GM19452 (cell line): ENCODE measurements around the gene PPL.
"Not testable (repeated sequence)": the region's sequence is repeated elsewhere in the genome, so short reads cannot be mapped to it uniquely, and the experiment has no call there.

Experiments
- ATAC-seq: cut with Tn5 transposase; IDR thresholded peaks from one replicate; pipeline ENCODE4 v1.9.1; 2021; ENCODE audit not compliant: unreplicated experiment

The PPL gene

DNA sequence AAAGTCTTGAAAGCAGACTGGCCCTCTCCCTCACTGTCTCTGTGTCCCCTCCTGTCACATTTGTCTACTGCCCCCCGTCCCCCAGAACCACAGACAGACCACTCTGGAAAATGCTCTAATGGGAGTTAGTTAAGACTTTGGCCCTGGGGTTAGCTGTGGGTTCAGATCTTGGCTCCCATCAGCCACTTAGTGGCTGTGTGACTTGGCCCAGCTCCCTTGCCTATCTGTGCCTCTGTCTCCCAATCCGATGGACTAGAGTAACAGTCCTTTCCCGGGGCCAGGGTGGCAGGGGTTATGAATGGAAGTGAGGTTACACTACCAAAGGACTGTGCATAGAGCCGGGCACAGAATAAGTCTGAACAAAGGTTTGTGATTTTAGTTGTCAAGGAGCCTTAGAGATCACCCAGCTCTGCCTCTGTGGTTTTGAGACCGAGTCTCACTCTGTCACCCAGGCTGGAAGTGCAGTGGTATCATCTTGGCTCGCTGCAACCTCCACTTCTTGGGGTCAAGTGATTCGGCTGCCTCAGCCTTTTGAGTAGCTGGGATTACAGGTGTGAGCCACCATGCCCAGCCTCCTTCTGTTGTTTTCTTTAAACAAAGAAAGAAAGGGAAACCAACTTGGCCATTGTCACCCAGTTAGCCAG is 23.7 kb downstream of the PPL start:
- ATAC-seq: no peak

DNA sequence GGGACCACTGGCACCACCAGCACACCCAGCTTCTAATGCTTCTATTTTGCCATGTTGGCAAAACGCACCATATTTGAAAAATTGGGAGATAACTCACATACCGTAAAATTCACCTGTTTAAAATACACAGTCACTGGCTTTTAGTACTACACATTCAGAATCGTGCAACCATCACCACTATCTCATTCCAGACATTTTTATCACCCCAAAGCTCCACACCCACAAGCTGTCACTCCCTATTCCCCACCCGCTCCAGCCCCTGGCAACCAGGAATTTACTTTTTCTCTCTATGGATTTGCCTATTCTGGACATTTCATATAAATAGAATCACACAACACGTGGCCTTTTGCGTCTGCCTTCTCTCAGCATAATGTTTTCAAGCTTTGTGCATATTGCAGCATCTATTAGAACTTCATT is 25.0 kb downstream of the PPL start:
- no peak for ATAC-seq

DNA sequence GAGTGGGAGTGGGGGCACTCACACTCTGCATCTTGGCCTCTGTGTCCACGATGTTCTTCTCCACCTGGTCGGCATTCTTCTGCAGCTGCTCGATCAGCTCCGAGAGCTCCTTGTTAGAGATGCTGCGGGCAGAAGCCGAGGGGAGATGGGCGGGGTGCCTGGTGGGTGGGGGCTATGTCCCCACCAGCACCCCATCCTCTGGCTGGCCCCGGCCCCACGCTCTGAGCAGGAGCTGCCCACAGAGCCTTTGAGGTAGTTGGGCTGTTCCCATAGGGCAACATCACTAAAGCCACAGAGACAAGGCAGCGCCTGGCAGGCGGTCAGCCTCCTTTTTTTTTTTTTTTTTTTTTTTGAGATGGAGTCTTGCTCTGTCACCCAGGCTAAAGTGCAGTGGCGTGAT is 26.1 kb downstream of the PPL start:
- no peak for ATAC-seq

DNA sequence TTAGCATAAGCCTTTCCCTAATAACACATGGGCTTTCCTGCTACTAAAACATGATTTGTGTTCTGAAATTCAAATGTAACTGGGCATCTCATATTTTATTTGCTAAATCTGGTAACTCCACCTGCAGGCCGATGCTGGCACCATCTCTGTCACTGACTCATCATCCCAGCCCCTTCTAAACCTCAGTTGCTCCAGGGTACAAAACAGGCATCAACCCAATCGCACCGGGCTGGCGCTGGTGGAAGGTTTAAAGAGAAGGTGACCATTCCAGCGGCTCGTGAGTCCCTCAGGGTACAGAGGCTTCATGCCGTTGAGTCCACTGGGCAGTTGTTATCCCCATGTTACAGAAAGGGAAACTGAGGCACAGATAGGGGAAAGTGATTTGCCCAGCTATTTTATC is 27.1 kb downstream of the PPL start:
- no peak for ATAC-seq

DNA sequence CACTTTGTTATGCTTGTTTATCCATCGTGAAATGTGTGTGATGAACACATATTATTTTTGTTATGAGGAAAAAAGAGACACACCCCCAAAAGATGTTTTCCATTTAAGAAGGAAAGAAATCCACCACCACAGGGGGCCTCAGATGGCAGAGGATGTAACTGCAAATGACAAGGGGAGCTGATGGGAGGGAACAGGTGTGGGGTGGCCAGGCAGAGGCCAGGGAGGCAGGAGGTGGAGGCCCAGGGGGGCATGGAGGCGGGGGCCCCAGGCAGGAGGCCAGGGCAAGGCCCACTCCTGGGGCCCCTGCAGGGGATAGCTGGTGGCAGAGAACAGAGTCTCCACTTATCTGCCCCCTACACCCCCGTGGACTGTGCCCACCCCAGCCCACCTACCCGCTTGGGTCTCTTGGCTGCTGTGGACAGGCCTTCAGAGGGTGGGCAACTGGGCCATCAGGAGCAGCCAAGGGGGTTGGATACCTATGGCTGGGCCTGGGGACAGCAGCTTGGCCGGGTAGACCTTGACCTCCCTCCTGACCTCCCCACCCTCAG is 28.0 kb downstream of the PPL start:
- no peak for ATAC-seq

DNA sequence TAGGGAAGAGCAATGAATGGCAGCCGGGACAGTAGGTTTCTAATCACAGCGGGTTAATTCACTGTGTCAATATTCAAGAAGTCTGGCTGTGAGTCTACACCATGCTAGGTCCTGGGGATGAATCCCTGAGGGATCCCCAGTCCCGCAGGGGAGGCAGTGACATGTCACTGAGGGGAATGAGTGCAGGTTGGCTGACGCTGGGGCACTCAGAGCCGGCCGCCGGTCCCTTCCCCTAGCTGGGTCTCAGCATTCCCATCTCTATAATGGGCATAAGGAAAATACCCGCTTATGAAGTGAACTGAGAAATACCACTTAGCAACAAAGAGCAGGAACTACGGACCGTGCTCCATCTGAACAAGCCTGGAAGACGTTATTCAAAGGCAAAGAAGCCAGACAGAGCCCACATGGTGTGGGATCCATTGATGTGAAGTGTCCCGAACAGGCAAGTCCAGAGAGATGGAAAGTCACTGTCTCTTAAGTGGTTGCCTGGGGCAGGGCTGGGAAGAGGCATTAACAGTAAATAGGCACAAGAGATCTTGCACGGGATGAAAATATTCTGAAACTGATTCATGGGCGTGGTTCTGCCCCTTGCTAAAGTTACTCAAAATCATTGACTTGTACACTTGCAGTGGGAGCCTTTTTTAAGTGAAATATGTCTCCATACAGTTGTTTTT is 31.9 kb downstream of the PPL start:
- no peak for ATAC-seq

DNA sequence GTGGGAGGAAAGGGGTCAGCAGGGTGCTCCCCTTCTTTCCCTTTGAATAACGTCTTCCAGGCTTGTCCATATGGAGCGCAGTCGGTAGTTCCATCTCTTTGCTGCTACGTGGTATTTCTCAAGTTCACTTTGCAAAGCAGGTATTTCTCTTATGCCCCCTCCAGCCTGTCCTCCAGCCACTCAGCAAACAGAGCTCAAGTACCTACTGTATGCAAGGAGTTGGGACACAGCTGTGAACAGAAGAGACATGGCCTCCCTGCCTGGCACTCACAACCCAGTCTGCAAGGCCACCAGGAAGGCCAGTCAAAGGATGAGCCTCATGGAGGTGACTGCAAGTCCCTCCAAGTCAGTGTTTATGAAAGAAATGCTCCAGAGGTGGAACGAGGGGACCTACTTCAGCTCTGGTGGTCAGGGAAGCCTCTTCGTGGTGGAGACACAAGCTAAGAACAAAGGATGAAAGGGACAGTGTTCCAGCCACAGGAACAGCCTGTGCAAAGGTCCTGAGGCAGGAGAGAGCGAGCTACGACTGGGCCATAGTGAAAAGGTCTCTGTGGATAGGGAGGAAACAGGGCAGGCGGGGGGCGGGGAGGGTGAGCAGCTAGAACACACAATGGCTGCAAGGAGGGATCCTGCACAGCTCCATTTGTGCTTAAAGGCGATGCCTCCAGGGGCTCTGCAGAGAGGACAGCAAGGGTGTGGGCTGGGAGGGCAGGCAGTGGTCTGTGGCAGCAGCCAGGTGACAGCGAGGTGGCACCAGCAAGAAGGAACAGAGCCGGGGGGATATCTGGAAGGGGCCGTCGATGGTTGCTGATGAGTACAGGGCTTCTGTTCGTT is 32.6 kb downstream of the PPL start:
- no peak for ATAC-seq

DNA sequence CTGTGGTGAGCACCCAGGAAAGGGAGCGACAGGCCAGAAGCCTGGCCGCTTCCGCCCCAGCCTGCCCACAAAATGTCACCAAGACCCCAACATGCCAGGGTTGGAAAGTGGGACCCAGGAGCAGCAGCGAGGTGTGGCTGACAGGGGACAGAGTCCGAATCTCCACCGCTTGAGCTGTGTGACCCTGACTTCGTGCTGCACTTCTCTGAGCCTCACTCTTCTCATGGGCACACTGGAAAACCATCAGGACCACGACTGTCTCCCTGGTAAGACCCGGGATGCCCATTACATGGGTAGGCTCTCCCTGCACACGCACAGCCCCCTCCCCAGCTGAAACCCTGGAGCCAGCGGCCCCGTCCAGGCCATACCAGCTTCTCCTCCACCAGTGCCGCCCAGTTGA is 34.9 kb downstream of the PPL start:
- ATAC-seq: no peak

DNA sequence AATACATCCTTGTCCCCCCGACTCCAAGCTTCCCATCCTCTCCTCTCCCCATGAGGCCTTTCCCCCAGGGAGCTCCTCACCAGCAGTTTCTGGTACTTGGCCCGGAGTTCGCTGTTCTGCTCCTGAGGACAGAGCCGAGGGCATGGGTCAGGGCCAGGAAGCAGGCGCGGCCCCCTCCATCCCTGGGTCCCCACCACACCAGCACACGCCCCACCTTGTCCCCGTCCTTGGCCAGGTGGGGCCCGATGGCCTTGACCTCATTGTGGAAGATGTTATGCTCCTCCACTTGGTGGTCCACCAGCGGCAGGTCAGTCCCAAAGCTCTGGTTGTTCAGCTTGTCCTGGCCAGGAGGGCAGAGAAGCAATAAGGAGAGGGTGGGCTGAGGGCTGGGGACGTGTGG is 36.2 kb downstream of the PPL start:
- ATAC-seq: no peak

DNA sequence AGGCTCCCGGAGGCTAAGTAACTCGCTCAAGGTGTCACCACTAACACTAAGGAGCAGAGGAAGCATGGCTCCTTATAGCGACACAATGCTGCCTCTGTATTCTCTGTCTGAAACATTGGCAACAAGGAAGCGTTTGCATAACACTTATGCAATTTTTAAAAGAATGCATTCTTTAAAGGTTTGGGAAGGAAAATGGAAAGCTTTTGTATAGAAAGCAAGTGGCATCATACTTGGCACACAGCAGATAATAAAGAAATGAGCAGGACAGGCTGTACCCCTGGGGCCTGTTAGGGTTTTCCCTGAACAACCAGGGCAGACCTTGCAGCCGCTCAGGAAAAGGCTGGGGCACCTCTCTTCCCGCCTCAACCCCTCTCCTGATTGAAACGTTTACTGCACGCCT is 36.9 kb downstream of the PPL start:
- ATAC-seq: no peak

DNA sequence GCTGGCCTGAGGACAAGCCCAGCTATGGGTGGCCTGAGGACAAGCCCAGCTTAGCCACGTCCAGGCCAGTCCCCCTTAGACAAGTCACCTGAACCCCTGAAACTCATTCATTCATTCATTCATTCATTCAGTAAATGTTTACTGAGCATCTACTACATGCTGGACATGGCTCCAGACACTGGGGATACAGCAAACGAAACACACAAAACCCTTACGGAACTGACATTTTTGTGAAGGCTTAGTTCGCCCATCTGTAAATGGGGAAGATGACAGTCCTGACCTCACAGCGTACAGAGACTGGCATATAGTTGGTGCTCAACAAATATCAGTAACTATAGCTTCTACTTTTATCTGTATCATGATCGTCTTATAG is 37.5 kb downstream of the PPL start:
- no peak for ATAC-seq

DNA sequence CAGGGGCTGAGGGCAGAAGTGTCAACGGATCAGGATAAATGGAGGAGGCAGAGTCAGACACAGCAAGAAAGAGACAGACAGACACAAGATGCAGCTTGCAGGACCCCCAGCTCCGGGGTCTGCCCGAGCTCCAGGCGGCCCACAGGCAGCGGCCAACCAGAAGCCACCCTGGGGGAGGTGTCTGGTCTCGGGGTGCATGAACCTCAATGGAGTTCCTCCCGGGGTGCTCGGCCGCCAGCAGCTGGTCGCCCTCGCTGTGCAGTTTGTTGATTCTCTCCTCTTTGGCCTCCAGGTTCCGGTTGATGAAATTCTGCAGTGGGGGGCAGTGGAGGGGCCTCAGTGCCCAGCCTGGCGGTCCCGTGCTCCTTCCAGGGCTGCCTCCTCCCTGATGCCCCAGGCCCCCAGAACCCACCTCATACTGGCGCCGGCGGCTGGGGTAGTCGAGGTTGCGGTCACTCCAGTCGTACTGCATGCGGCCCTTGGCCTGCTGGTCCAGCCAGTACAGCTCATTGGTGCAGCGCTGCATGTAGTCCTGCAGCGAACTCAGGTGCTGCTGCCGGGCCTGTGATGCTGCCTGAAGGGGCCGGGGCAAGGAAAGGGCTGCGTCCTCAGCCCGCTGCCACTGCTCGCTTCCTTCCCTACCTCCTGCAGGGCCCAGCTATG is 38.0 kb downstream of the PPL start:
- ATAC-seq: no peak

DNA sequence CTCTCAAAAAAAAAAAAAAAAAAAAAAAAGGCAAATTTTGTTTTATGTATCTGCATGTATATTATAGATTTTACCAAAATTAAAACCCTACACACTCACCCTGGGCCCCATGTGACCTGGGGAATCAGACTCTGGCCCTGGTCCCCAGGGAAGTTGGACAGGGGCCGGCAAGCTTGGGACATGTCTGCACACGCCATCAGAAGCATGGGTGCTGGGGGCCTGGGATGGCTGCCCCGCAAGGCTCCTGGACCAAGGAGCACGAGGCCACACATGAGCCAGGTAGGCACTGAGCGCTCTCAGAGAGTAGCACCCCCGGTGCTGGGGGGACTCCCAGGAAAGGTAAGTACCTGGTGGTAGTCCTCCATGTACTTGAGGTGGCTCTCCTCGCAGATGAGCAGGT is 39.6 kb downstream of the PPL start:
- ATAC-seq: no peak

DNA sequence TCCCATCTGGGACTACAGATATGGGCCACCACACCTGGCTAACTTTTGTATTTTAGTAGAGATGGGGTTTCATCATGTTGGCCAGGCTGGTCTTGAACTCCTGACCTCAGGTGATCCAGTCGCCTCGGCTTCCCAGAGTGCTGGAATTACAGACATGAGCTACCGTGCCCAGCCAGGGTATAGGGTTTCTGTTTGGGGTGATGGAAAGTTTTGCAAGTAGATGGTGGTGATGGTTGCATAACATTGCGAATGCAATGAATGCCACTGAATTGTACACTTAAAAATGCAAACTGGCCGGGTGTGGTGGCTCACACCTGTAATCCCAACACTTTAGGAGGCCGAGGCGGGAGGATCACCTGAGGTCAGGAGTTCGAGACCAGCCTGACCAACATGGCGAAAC is 40.2 kb downstream of the PPL start:
- ATAC-seq: not testable (repeated sequence)

DNA sequence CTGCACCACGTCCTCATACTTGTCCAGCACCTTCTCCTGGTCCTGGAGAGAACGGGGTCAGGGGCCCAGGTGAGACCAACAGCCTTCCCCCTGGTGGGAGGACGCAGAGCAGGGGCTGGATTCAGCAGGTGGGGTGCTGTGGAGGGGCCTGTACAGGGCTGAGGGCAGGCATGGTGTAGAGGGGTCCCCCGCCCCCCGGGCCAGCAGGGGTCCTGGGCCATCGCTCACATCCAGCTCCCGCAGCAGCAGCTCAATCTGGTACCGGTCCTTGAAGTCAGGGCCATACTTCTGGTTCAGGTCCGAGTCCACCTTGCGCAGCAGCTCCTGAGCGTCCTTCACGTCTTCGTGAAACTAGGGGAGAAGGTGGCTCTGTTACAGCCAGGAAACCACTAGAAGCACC is 41.6 kb downstream of the PPL start:
- no peak for ATAC-seq

DNA sequence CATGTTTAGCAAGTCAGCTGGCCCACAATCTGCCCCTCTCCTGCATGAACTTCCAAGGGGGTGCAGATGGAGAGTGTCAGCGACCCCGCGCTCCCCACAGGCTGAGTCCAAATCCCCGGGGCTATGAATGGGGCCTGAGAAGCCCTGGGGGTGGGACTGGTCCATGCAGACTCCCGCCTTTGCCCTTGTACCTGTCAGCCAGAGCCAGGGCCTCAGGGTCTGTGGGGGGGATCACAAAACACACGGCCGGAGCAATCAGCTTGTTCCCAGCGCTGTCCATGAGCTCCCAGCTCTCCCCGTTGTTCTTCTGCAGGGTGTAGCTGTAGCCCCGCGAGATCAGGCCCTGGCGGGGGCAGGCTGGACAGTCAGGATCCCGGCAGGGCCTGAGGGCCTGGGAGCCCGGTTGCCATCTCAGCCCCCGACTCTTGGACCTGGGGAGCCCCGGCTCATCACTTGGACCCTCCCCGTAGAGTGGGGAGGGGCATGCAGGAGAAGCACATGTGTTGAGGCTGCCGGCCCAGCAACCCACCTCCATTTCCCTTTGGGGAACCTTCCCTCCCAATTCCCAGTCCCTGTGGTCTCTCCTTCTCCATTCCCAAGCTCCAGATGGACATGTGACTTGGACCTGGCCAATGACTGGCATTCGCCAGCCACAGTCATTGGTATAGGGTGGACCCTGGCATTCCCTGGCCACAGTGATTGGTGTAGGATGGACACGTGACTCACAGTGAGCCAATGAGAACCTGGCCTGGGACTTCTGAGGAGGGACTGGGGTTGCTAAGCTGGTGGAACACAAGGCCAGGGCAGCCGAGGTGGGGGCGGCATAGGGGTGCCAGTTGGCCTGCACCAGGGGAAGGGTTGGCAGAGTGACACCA is 42.4 kb downstream of the PPL start:
- ATAC-seq: no peak

DNA sequence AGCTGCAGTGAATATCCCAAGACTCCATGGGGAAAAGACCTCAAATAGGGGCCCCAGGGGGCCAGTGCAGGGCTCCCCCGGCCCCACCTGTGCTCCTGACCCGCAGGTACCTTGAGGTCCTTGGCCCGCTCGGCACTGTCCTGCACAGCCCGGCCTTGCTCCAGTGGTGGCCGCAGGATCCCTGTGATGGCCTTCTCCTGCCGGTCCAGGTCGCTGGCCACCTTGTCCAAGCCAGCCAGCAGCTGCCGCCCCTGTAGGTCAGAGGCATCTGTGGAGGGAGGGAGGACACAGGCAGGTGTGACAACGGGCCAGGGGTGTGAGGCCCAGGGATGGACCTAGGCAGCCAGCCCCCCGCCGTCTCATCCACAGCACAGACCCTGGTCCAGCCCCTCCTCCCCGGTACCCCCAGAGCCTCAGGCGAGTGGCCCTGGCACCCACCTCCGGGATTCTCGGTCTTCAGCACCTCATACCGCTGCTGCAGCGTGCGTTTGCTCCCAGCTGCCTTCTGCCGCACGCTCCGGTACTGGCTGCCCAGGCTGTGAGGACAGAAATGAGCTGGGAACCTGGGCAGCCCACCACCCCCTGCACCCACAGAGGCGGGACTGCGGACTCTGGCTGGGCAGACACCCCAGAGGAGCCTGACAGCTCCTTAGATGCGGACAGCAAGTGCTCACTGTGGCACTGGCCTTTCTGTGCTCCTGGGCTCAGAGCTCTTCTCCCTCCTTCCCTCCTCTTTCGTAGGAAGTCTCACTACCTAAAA is 43.7 kb downstream of the PPL start:
- no peak for ATAC-seq

DNA sequence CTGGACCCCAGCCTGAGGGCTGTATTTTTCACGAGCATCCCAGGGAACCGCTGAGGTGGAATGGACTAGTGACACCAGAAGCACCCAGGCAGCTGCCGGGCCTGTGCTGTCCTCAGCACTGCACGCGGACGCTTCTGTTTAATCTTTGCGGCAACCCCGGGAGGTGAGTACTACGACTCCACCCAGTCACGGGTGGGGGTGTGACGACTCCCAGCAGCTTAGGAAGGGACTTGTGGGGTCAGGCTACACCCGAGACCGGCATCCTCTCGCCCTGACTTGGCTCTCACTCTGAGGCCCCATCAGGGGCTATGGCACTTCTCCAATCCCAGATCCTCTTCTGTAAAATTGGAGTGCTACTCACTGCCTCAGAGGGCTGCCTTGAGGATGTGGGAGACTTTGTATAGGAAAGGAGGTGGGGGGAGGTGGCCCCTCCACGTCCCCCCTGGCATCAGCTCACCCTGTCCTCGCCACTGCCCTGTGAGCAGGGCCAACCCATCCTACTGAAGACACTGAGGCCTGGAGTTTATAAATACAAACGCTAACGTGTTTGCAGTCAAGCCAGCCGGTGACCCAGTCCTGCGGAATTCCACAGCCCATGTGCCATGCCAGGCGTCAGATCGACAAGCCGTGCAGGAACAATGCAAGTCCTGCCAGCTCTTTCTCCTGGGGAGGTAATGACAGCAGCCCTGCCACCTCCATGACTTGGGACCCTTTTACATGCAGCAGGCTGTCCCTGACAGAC is 44.4 kb downstream of the PPL start:
- no peak for ATAC-seq

DNA sequence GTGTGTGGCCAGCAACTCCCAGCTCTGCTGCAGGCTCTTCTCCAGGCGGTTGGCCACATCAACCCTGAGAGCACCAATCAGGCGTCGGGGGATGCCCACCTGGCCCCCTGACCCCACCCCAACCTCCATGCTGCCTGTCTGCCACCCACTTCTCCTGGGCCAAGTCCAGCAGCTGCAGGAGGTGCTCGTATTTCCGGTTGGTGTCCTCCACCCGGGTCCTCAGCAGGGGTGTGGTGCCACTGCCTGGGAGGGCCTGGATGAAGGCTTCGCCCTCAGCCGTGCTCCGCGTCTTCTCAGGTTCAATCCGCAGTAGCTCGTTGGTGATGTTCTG is 45.1 kb downstream of the PPL start:
- ATAC-seq: no peak
